BJ (cell line): ENCODE measurements around the gene IDH3G. TPM values are rescaled to one million over a fixed set of nuclear protein-coding genes. Genes with fewer than 3 reads are reported as not detected.

Experiments
- CTCF ChIA-PET: fragments of 350-600 bp; formaldehyde crosslinking; extraction: SDS; loops from one replicate; lab custom pipeline; 2021; ENCODE audit warnings: antibody characterized with exemption, inconsistent platforms; lab: Yijun Ruan, JAX
- POLR2A ChIA-PET: fragments of 300-600 bp; sonication (Branson Sonifier 250); formaldehyde crosslinking; extraction: SDS; loops from one replicate; lab custom pipeline; 2021; ENCODE audit warnings: antibody characterized with exemption; lab: Charles Lee
- DNase-seq: peaks from one replicate; pipeline ENCODE4 v3.0.0-alpha.2; 2011; ENCODE audit warnings: low read depth
- H3K27me3 ChIP-seq: 2 replicates; pipeline ENCODE4 v1.6.0; 2011; ENCODE audit warnings: low read length; ENCODE audit not compliant: control insufficient read depth, insufficient read depth
- H3K36me3 ChIP-seq: 2 replicates; pipeline ENCODE4 v1.5.1; 2011; ENCODE audit warnings: low read length; ENCODE audit not compliant: control insufficient read depth, insufficient read depth
- H3K4me3 ChIP-seq: 2 replicates; pipeline ENCODE4 v1.5.1; 2011; ENCODE audit warnings: low read depth, mild to moderate bottlenecking, control low read depth, low read length
- CTCF ChIP-seq: IDR thresholded peaks from 2 replicates; pipeline ENCODE4 v1.5.1; 2011; ENCODE audit warnings: low read depth, mild to moderate bottlenecking, control low read depth, inconsistent platforms, low read length, moderate library complexity; ENCODE audit not compliant: insufficient read depth
- polyA plus RNA-seq: library from polyadenylated mRNA; depleted of rRNA; stranded (reverse); fragments of >200 nt; gene quantifications from 2 replicates; pipeline ENCODE4 v1.2.3, GENCODE V29; 2011

The IDH3G gene
- polyA plus RNA-seq, 1 experiment = 99.2 TPM

DNA sequence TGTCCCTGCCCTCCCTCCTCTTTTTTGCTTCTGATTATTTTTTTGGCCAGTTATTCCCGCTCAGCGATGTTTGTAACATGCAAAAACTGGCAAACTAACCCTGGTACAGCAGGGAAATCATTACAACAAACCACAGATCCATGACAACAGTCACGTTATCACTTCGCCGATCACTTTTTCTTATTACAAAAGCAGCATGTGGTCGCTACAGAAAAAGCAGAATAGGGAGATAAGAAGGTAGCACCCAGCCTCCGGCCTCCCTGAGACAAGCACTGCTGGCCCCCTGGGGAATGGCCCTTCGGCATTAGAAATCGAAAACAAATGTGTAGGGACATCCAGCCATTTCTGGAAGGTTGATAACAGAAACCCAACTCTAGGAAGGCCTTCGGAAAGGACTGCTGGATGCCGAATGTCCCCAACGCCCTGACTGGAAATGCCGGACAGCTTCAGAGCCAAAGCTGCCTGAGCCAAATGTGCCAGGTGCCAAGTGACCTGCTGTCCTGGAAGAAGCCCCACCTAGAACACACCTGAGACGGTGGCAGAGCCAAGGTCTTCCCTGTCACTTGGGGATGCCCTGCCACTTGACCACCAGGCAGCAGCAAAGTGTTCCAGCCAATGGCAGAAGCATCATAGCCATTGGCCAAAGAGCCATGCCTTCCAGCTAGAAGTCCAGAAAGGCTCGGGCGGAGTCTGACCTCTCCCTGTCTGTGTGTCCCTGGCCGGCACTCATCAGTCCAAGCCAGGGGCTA lies 2.9 kb downstream of the IDH3G start:
- no peak overlapping the region for H3K4me3 ChIP-seq
- CTCF ChIA-PET = interaction anchor here (1.5 kb wide), 1 partner anchor 27 kb away, joined by 3 read pairs; the partner anchor contains the start of gene PLXNB3
- peaks cover 14% of the 10 kb centered on the region for H3K36me3 ChIP-seq
- no peaks in the 10 kb centered on the region for H3K27me3 ChIP-seq
- TF ChIP-seq CTCF = no peak
- no peak for DNase-seq
- POLR2A ChIA-PET = no interaction called here

DNA sequence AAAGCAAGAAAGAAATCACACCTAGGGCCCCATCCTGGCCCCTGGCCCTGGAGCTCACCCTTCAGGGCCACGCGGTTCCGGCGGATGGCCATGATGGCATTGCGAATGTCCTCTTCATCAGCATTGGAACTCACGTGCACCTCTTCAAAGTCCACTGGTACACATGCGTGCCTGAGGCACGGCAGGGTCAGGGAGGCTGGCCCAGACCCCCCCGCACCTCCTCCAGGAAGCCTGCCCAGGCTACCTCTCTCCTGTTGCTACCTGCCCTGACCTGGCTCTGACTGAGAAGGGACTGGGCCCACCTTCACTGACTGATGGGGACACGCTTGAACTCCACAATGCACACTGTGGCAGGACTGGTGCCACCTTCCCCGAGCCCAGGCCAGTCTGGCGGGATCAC lies 4.5 kb downstream of the IDH3G start:
- POLR2A ChIA-PET = no interaction called here

GRCh38 chrX:153786669-153787068 lies 7.5 kb downstream of the IDH3G start:
- DNase-seq = no peak
- Histone ChIP-seq H3K36me3 (peaks cover 17% of the 10 kb centered on the region), H3K4me3 (no peak overlapping the region), H3K27me3 (no peaks in the 10 kb centered on the region)
- POLR2A ChIA-PET = no interaction called here
- CTCF ChIA-PET = no interaction called here
- TF ChIP-seq CTCF = no peak

More for the DNA sequence above, 4.5 kb downstream of the IDH3G start:
- Histone ChIP-seq H3K4me3 (no peak overlapping the region), H3K36me3 (peaks cover 15% of the 10 kb centered on the region), H3K27me3 (no peaks in the 10 kb centered on the region)
- CTCF ChIA-PET = interaction anchor here (1.0 kb wide), 1 partner anchor 23 kb away, joined by 3 read pairs; no protein-coding TSS in a partner anchor
- TF ChIP-seq CTCF = no peak
- DNase-seq = no peak

DNA sequence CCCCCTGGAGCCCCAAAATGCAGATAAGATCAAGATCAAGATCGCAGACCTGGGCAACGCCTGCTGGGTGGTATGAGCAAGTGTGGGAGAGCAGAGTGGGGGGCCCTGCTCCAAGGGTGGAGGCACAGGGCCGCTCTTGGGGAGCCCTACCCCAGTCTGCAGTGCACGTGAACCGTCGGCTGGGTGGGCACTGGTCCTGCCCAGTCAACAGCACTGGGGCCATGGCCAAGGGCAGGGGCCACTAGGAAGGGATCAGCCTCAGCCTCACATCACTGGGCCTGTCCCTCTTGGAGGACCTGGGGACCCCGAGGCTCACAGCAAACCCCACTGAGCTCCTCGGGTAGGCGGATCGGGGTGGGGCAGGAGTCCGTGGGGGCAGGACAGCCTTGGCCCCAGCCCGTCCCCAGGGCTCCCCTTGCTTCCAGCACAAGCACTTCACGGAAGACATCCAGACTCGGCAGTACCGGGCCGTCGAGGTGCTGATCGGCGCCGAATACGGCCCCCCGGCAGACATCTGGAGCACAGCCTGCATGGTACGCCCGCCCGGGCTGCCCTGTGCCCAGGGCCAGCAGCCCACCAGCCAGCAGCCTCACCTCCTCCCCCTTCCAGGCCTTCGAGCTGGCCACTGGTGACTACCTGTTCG lies 9.7 kb downstream of the IDH3G start:
- DNase-seq = no peak
- Histone ChIP-seq H3K36me3 (peaks cover 14% of the 10 kb centered on the region), H3K27me3 (no peaks in the 10 kb centered on the region), H3K4me3 (no peak overlapping the region)
- CTCF ChIA-PET = no interaction called here
- no peak for TF ChIP-seq CTCF
- POLR2A ChIA-PET = no interaction called here

DNA sequence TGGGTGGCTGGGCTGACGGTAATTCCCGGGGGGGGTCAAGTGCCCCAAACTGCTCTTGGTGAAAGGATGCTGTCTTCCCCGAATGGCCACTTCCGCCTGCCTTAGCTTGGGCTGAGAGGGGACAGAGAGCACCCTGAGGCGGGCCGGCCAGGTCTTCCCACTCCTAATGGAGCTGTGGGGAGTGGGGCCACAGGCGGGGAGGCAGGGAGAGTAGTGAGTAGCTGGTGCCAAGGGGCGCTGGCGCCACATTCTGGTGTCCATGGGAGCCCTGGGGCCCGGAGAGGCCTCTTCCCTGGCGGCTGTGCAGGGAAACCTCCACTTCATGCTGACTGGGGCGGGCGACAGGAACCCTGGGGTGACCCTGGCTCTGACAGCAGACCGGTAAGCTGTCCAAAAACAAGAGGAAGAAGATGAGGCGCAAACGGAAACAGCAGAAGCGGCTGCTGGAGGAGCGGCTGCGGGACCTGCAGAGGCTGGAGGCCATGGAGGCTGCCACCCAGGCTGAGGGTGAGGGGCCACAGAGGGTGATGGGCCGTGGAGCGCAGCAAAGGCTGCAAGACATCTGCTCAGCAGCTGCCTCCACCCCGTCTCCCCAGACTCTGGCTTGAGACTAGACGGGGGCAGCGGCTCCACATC lies 10.7 kb downstream of the IDH3G start:
- no peak for DNase-seq
- ChIA-PET POLR2A (no interaction called here), CTCF (no interaction called here)
- Histone ChIP-seq H3K36me3 (peaks cover 10% of the 10 kb centered on the region), H3K4me3 (no peak overlapping the region), H3K27me3 (no peaks in the 10 kb centered on the region)
- TF ChIP-seq CTCF = no peak
